Liver (tissue), 3 donors: ENCODE data around the gene SCAF8.

Source experiments
- ATF3 ChIP-seq: IDR thresholded peaks from 2 replicates; pipeline ENCODE4 v1.6.1; 2016; ENCODE audit warnings: antibody characterized with exemption
- CTCF ChIP-seq: fragments of 150-350 bp; IDR thresholded peaks from 2 replicates; pipeline ENCODE4 v1.5.1; 2017; ENCODE audit warnings: improper control_type of control experiment, low read depth, low read length; ENCODE audit not compliant: missing input control
- EGR1 ChIP-seq, 2 donors: IDR thresholded peaks; 2 replicates each; pipeline ENCODE4 v1.6.1; 2016 to 2018; ENCODE audit warnings: antibody characterized with exemption in 2 of 2, low read depth in 2 of 2
- GABPA ChIP-seq, 2 donors: IDR thresholded peaks in 1 of 2; conservative IDR thresholded peaks in 1 of 2; 2 replicates each; pipeline ENCODE4 v1.6.1; 2016; ENCODE audit warnings: antibody characterized with exemption in 2 of 2, mild to moderate bottlenecking in 1 of 2, moderate library complexity in 1 of 2
- HNF4A ChIP-seq, 2 donors: conservative IDR thresholded peaks; 2 replicates each; pipeline ENCODE4 v1.6.1; 2016; ENCODE audit warnings: antibody characterized with exemption in 2 of 2, mild to moderate bottlenecking in 2 of 2
- MAX ChIP-seq: IDR thresholded peaks from 2 replicates; pipeline ENCODE4 v1.6.1; 2016; ENCODE audit warnings: antibody characterized with exemption
- NR2F2 ChIP-seq: IDR thresholded peaks from 2 replicates; pipeline ENCODE4 v1.6.1; 2016; ENCODE audit warnings: antibody characterized with exemption
- RAD21 ChIP-seq, 2 donors: IDR thresholded peaks; 2 replicates each; pipeline ENCODE4 v1.6.1; 2016; ENCODE audit warnings: antibody characterized with exemption in 2 of 2, mild to moderate bottlenecking in 2 of 2
- REST ChIP-seq: IDR thresholded peaks from 2 replicates; pipeline ENCODE4 v1.6.1; 2016; ENCODE audit warnings: antibody characterized with exemption, mild to moderate bottlenecking
- SP1 ChIP-seq: IDR thresholded peaks from 2 replicates; pipeline ENCODE4 v1.6.1; 2018; ENCODE audit warnings: antibody characterized with exemption, mild to moderate bottlenecking
- TAF1 ChIP-seq: conservative IDR thresholded peaks from 2 replicates; pipeline ENCODE4 v1.6.1; 2016; ENCODE audit warnings: antibody characterized with exemption, mild to moderate bottlenecking
- ZBTB33 ChIP-seq: IDR thresholded peaks from 2 replicates; pipeline ENCODE4 v1.6.1; 2016; ENCODE audit warnings: antibody characterized with exemption
- donor health status: healthy.
- donor health status: healthy.

GRCh38 chr6:154821099-154821498 is 87.9 kb downstream of the SCAF8 start:
- no peak for TF ChIP-seq CTCF
- no peak for TF ChIP-seq GABPA (IDR thresholded peaks at IDR 0.05 in 1 of 2, conservative IDR thresholded peaks at IDR 0.05 in 1 of 2)
- no peak for TF ChIP-seq SP1
- no peak for TF ChIP-seq REST
- TF ChIP-seq TAF1 = no peak
- TF ChIP-seq ATF3 = no peak
- no peak for TF ChIP-seq RAD21 (IDR thresholded peaks at IDR 0.05)
- TF ChIP-seq HNF4A (conservative IDR thresholded peaks at IDR 0.05) = no peak
- TF ChIP-seq ZBTB33 = no peak
- no peak for TF ChIP-seq EGR1 (IDR thresholded peaks at IDR 0.05; ENCODE audit: low read depth in 2 of 2)
- no peak for TF ChIP-seq MAX
- no peak for TF ChIP-seq NR2F2
